Naive thymus-derived CD4-positive, alpha-beta T cell (primary cell): Measurements from ENCODE around the gene NFIL3. TPM values are rescaled to one million over a fixed set of nuclear protein-coding genes. Genes with fewer than 3 reads are reported as not detected.

Experiments used
- ATAC-seq: fragments of 150-1000 bp; cut with Tn5 transposase; 2 replicates; pipeline ENCODE4 v1.10.0; 2021; ENCODE audit warnings: mild to moderate bottlenecking, moderate library complexity
- CTCF ChIA-PET: fragments of 350-600 bp; sonication (Branson Sonifier 250); formaldehyde crosslinking; loops from one replicate; lab custom pipeline; 2021; ENCODE audit warnings: antibody characterized with exemption; lab: Charles Lee
- POLR2A ChIA-PET: fragments of 350-600 bp; sonication (Branson Sonifier 250); formaldehyde crosslinking; loops from one replicate; lab custom pipeline; 2021; ENCODE audit warnings: antibody characterized with exemption, inconsistent platforms; lab: Charles Lee
- DNase-seq, 9 donors: peaks; one replicate each; pipeline versions ENCODE4 v3.0.0 to v3.0.0-alpha.2; 2020 to 2022; ENCODE audit warnings: mixed read lengths in 1 of 9
- H3K27ac ChIP-seq: one replicate; pipeline ENCODE4 v1.7.0; 2013; ENCODE audit warnings: mild to moderate bottlenecking, low read depth, low read length, moderate library complexity
- H3K27me3 ChIP-seq, 2 donors: one replicate each; pipeline ENCODE4 v1.7.0; 2013; ENCODE audit warnings: low read length in 2 of 2, mild to moderate bottlenecking in 2 of 2, moderate library complexity in 2 of 2; ENCODE audit not compliant: control insufficient read depth in 2 of 2, insufficient read depth in 2 of 2
- H3K36me3 ChIP-seq, 3 experiments: 1 replicate in 2 of 3; 2 replicates in 1 of 3; pipeline ENCODE4 v1.7.0; 2013; ENCODE audit warnings: low read length in 3 of 3, mild to moderate bottlenecking in 3 of 3, moderate library complexity in 1 of 3; ENCODE audit not compliant: insufficient read depth in 3 of 3, control insufficient read depth in 2 of 3
- H3K4me1 ChIP-seq, 2 donors: one replicate each; pipeline ENCODE4 v1.7.0; 2013; ENCODE audit warnings: low read length in 2 of 2, mild to moderate bottlenecking in 2 of 2, moderate library complexity in 1 of 2; ENCODE audit not compliant: control insufficient read depth in 2 of 2, insufficient read depth in 2 of 2
- H3K4me3 ChIP-seq: 2 replicates; pipeline ENCODE4 v1.7.0; 2013; ENCODE audit warnings: mild to moderate bottlenecking, low read length
- H3K9me3 ChIP-seq, 3 experiments: 1 replicate in 2 of 3; 2 replicates in 1 of 3; pipeline ENCODE4 v1.7.0; 2013; ENCODE audit warnings: low read length in 3 of 3; ENCODE audit not compliant: control insufficient read depth in 2 of 3
- H3K27ac Mint-ChIP-seq, 9 donors: one replicate each; pipeline ENCODE4 v1.8.0; 2020 to 2022; ENCODE audit warnings: mixed read lengths in 9 of 9, mild to moderate bottlenecking in 8 of 9, moderate library complexity in 5 of 9, inconsistent platforms in 2 of 9
- H3K27me3 Mint-ChIP-seq, 5 donors: one replicate each; pipeline ENCODE4 v1.8.0; 2021 to 2022; ENCODE audit warnings: mixed read lengths in 5 of 5, mild to moderate bottlenecking in 1 of 5
- H3K36me3 Mint-ChIP-seq, 5 donors: one replicate each; pipeline ENCODE4 v1.8.0; 2020 to 2022; ENCODE audit warnings: mixed read lengths in 5 of 5, mild to moderate bottlenecking in 3 of 5, inconsistent platforms in 1 of 5
- H3K4me1 Mint-ChIP-seq, 7 donors: one replicate each; pipeline ENCODE4 v1.8.0; 2020 to 2022; ENCODE audit warnings: mixed read lengths in 7 of 7, mild to moderate bottlenecking in 3 of 7, inconsistent platforms in 1 of 7
- H3K4me3 Mint-ChIP-seq, 10 donors: one replicate each; pipeline ENCODE4 v1.8.0; 2020 to 2022; ENCODE audit warnings: mild to moderate bottlenecking in 10 of 10, mixed read lengths in 10 of 10, moderate library complexity in 6 of 10, inconsistent platforms in 2 of 10
- H3K9me3 Mint-ChIP-seq, 11 donors: one replicate each; pipeline ENCODE4 v1.8.0; 2020 to 2022; ENCODE audit warnings: mixed read lengths in 11 of 11, mild to moderate bottlenecking in 4 of 11, inconsistent platforms in 1 of 11, moderate library complexity in 1 of 11
- intact Hi-C, 2 donors: fragments of 100-400 bp; cut with micrococcal nuclease; formaldehyde crosslinking; loops; one replicate each; pipeline ENCODE4 v1.15.1; 2023
- polyA plus RNA-seq, 2 donors: library from polyadenylated mRNA; unstranded; fragments of 300-500 nt; fragmentation: Illumina TruSeq; gene quantifications; one replicate each; pipeline ENCODE4 v1.2.3, GENCODE V29; 2021
- total RNA-seq, 6 experiments: library from RNA in 5 of 6; stranded (reverse) in 5 of 6; gene quantifications; 1 replicate in 5 of 6; 2 replicates in 1 of 6; pipeline ENCODE4 v1.2.3 and lab custom pipeline; 2021 to 2026

NFIL3 gene
- total and polyA plus RNA-seq, 7 experiments from 2014 or later: 0.33 to 81.1 (median 3.4) TPM

- no peak for DNase-seq
- H3K4me1 Mint-ChIP-seq: peaks cover under 1 to 89% (median 2%) of the 10 kb centered on the region in 7 donors
Observed at GRCh38 chr9:91415290-91415689, 8.3 kb downstream of the NFIL3 start.

DNA sequence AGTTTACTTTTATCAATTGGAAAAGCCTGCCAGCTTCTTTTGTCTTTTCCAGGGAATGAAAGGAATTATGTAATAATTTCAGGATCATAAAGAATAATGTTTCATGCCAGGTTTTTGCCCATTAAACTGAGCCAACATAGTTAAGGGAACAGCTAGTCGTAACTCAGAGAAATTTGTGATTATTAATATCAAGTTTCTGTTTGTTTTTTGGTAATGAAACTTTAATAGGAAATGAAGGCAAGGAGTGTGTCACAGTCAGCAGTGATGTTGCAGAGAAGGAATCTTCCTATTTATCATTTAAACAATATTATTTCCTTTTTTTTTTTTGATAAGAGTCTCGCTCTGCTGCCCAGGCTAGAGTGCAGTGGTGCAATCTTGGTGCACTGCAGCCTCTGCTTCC, 10.7 kb downstream of the NFIL3 start:
- CTCF ChIA-PET: interaction anchor here (0.7 kb wide), 1 partner anchor 35 kb away, joined by 4 read pairs; no protein-coding TSS in a partner anchor
- H3K27ac ChIP-seq: no peak overlapping the region
- intact Hi-C loops: no loop called here

More at GRCh38 chr9:91415290-91415689, 8.3 kb downstream of the NFIL3 start:
- H3K27ac ChIP-seq: no peak overlapping the region
- Mint-ChIP-seq H3K4me3 (peak overlapping the region in 1 of 10 donors; percentile 57), H3K36me3 (peaks cover 6 to 36% (median 7%) of the 10 kb centered on the region in 5 donors), H3K27me3 (peaks cover 0 to 32% (median 25%) of the 10 kb centered on the region in 5 donors), H3K9me3 (peaks cover 0 to 1% (median 0%) of the 10 kb centered on the region in 11 donors), H3K27ac (peak overlapping the region in 1 of 9 donors; percentile 24)
- H3K4me3 ChIP-seq: no peak overlapping the region
- H3K9me3 ChIP-seq: no peaks in the 10 kb centered on the region
- CTCF ChIA-PET: no interaction called here
- intact Hi-C loops: loop anchor here in 1 of 2 donors (1.0 kb wide), 1 partner anchor 8 kb away; the partner anchor contains the start of gene NFIL3
- POLR2A ChIA-PET: no interaction called here
- H3K36me3 ChIP-seq: no peaks in the 10 kb centered on the region
- no peaks in the 10 kb centered on the region for H3K4me1 ChIP-seq
- ATAC-seq: peak; percentile 51
- peaks cover 0 to 8% of the 10 kb centered on the region in 2 donors for H3K27me3 ChIP-seq

GRCh38 chr9:91411096-91411771, 12.4 kb downstream of the NFIL3 start:
- intact Hi-C loops: no loop called here
- Histone ChIP-seq H3K27me3 (no peaks in the 10 kb centered on the region), H3K36me3 (no peaks in the 10 kb centered on the region), H3K9me3 (no peaks in the 10 kb centered on the region), H3K4me1 (no peaks in the 10 kb centered on the region), H3K4me3 (no peak overlapping the region), H3K27ac (no peak overlapping the region)
- POLR2A ChIA-PET: no interaction called here
- Mint-ChIP-seq H3K27ac (peak overlapping the region in 1 of 9 donors; percentile 15), H3K27me3 (peaks cover 0 to 1% (median under 1%) of the 10 kb centered on the region in 5 donors), H3K4me1 (peaks cover 0 to 64% (median 2%) of the 10 kb centered on the region in 7 donors), H3K36me3 (peaks cover 7 to 56% (median 16%) of the 10 kb centered on the region in 5 donors), H3K9me3 (no peaks in the 10 kb centered on the region), H3K4me3 (peak overlapping the region in 1 of 10 donors; percentile 38)
- DNase-seq (no peak), ATAC-seq (peak; percentile 76)
- CTCF ChIA-PET: no interaction called here

More for the DNA sequence above, 10.7 kb downstream of the NFIL3 start:
- Mint-ChIP-seq H3K27ac (no peak overlapping the region), H3K9me3 (no peaks in the 10 kb centered on the region), H3K4me1 (peaks cover 0 to 73% (median 2%) of the 10 kb centered on the region in 7 donors), H3K27me3 (peaks cover 0 to 13% (median 7%) of the 10 kb centered on the region in 5 donors), H3K36me3 (peaks cover 7 to 47% (median 16%) of the 10 kb centered on the region in 5 donors), H3K4me3 (no peak overlapping the region)
- Histone ChIP-seq H3K4me3 (no peak overlapping the region), H3K27me3 (no peaks in the 10 kb centered on the region), H3K36me3 (no peaks in the 10 kb centered on the region), H3K4me1 (no peaks in the 10 kb centered on the region), H3K9me3 (no peaks in the 10 kb centered on the region)
- DNase-seq (no peak), ATAC-seq (no peak)
- POLR2A ChIA-PET: interaction anchor here (0.7 kb wide), 1 partner anchor 51 kb away, joined by 3 read pairs; no protein-coding TSS in a partner anchor

DNA sequence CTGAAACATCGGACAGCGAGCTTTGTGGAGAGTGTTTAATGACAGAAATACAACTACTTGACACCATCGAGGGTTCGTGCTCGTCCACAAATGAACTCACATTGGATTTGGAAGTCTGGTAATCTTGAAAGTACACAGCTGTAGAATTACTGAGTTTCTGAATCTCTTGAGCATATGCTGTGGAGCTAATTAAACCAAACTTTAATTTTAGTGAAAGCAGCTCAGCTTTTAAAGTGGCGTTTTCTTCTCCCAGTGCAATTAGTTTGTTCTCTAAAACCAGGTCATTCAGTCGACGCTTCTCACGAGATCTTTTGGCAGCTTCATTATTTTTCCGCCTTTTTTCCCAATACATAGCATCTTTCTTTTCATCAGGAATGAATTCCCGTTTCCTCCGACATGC, 13.5 kb downstream of the NFIL3 start:
- peaks cover 0 to 58% (median 0%) of the 10 kb centered on the region in 7 donors for H3K4me1 Mint-ChIP-seq
- no peak for ATAC-seq
- no peak overlapping the region for H3K4me3 ChIP-seq

GRCh38 chr9:91408475-91408874, 15.2 kb downstream of the NFIL3 start:
- peaks cover 0 to 55% (median 4%) of the 10 kb centered on the region in 7 donors for H3K4me1 Mint-ChIP-seq
- no peak overlapping the region for H3K4me3 ChIP-seq
- no peaks in the 10 kb centered on the region for H3K9me3 Mint-ChIP-seq
- no peak overlapping the region for H3K27ac Mint-ChIP-seq
- H3K27ac ChIP-seq: no peak overlapping the region
- ChIA-PET POLR2A (no interaction called here), CTCF (no interaction called here)
- no peaks in the 10 kb centered on the region for H3K27me3 ChIP-seq
- H3K36me3 Mint-ChIP-seq: peaks cover 7 to 48% (median 16%) of the 10 kb centered on the region in 5 donors
- no peaks in the 10 kb centered on the region for H3K27me3 Mint-ChIP-seq
- ATAC-seq: no peak
- H3K4me1 ChIP-seq: no peaks in the 10 kb centered on the region
- intact Hi-C loops: no loop called here
- H3K36me3 ChIP-seq: no peaks in the 10 kb centered on the region
- no peak overlapping the region for H3K4me3 Mint-ChIP-seq
- no peak for DNase-seq
- no peaks in the 10 kb centered on the region for H3K9me3 ChIP-seq

More for the DNA sequence above, 13.5 kb downstream of the NFIL3 start:
- no peaks in the 10 kb centered on the region for H3K27me3 Mint-ChIP-seq
- no peaks in the 10 kb centered on the region for H3K36me3 ChIP-seq
- ChIA-PET CTCF (no interaction called here), POLR2A (no interaction called here)
- no peaks in the 10 kb centered on the region for H3K9me3 ChIP-seq
- H3K27ac Mint-ChIP-seq: no peak overlapping the region
- no peaks in the 10 kb centered on the region for H3K27me3 ChIP-seq
- no peaks in the 10 kb centered on the region for H3K9me3 Mint-ChIP-seq
- H3K4me3 Mint-ChIP-seq: no peak overlapping the region
- no peak for DNase-seq
- intact Hi-C loops: no loop called here
- H3K4me1 ChIP-seq: no peaks in the 10 kb centered on the region
- H3K27ac ChIP-seq: no peak overlapping the region
- H3K36me3 Mint-ChIP-seq: peaks cover 7 to 54% (median 16%) of the 10 kb centered on the region in 5 donors

- CTCF ChIA-PET: no interaction called here
- H3K27ac ChIP-seq: no peak overlapping the region
Observed at GRCh38 chr9:91407580-91408318, 15.9 kb downstream of the NFIL3 start.

More at GRCh38 chr9:91407580-91408318, 15.9 kb downstream of the NFIL3 start:
- no peaks in the 10 kb centered on the region for H3K36me3 ChIP-seq
- H3K27ac Mint-ChIP-seq: no peak overlapping the region
- H3K27me3 Mint-ChIP-seq: peaks cover 0 to 2% (median 0%) of the 10 kb centered on the region in 5 donors
- DNase-seq (no peak), ATAC-seq (peak; percentile 37)
- H3K4me3 Mint-ChIP-seq: no peak overlapping the region
- POLR2A ChIA-PET: no interaction called here
- no peak overlapping the region for H3K4me3 ChIP-seq
- peaks cover 7 to 44% (median 16%) of the 10 kb centered on the region in 5 donors for H3K36me3 Mint-ChIP-seq
- H3K9me3 Mint-ChIP-seq: no peaks in the 10 kb centered on the region
- H3K4me1 ChIP-seq: no peaks in the 10 kb centered on the region
- intact Hi-C loops: no loop called here
- H3K9me3 ChIP-seq: no peaks in the 10 kb centered on the region
- H3K27me3 ChIP-seq: no peaks in the 10 kb centered on the region
- peaks cover 0 to 56% (median 4%) of the 10 kb centered on the region in 7 donors for H3K4me1 Mint-ChIP-seq
